Neuronal stem cell (in vitro differentiated cells): ENCODE data around the gene ADCY3.

Source experiments
- DNase-seq: peaks from one replicate; pipeline ENCODE4 v3.0.0-alpha.2; 2013; ENCODE audit warnings: low spot score
- H2AFZ ChIP-seq: one replicate; pipeline ENCODE4 v1.6.1; 2013; ENCODE audit warnings: mild to moderate bottlenecking, low read length, inconsistent platforms
- H2AK5ac ChIP-seq: 2 replicates; pipeline ENCODE4 v1.6.1; 2013; ENCODE audit warnings: low read depth, mild to moderate bottlenecking, inconsistent platforms, low read length, moderate library complexity, mixed read lengths
- H2BK120ac ChIP-seq: 2 replicates; pipeline ENCODE4 v1.6.1; 2013; ENCODE audit warnings: low read depth, mild to moderate bottlenecking, inconsistent platforms, low read length, moderate library complexity, mixed read lengths
- H2BK12ac ChIP-seq: one replicate; pipeline ENCODE4 v1.6.1; 2013; ENCODE audit warnings: low read length, inconsistent platforms
- H2BK15ac ChIP-seq: 2 replicates; pipeline ENCODE4 v1.6.1; 2013; ENCODE audit warnings: mild to moderate bottlenecking, low read length, inconsistent platforms, mixed read lengths
- H2BK5ac ChIP-seq: one replicate; pipeline ENCODE4 v1.6.1; 2013; ENCODE audit warnings: inconsistent platforms, mild to moderate bottlenecking, low read length, moderate library complexity
- H3K14ac ChIP-seq: one replicate; pipeline ENCODE4 v1.6.1; 2013; ENCODE audit warnings: low read length, inconsistent platforms
- H3K18ac ChIP-seq: 2 replicates; pipeline ENCODE4 v1.6.1; 2013; ENCODE audit warnings: low read length, inconsistent platforms
- H3K23ac ChIP-seq: 2 replicates; pipeline ENCODE4 v1.6.1; 2013; ENCODE audit warnings: low read depth, mild to moderate bottlenecking, mixed read lengths, low read length, inconsistent platforms; ENCODE audit not compliant: poor library complexity
- H3K27ac ChIP-seq: replicated peaks from 3 replicates; pipeline ENCODE4 v1.5.1; 2013; ENCODE audit warnings: low read length, inconsistent platforms
- H3K27me3 ChIP-seq, 3 experiments: 2 replicates each; pipeline ENCODE4 v1.6.1; 2013; ENCODE audit warnings: low read length in 3 of 3, mild to moderate bottlenecking in 2 of 3, inconsistent platforms in 1 of 3, low read depth in 1 of 3, mixed read lengths in 1 of 3, moderate library complexity in 1 of 3; ENCODE audit not compliant: control insufficient read depth in 3 of 3, insufficient read depth in 3 of 3
- H3K36me3 ChIP-seq, 2 donors: replicated peaks in 1 of 2; 2 replicates each; pipeline ENCODE4 v1.6.1; 2013; ENCODE audit warnings: low read length in 2 of 2; ENCODE audit not compliant: control insufficient read depth in 2 of 2, insufficient read depth in 2 of 2
- H3K4ac ChIP-seq: 2 replicates; pipeline ENCODE4 v1.6.1; 2013; ENCODE audit warnings: inconsistent platforms, mild to moderate bottlenecking, low read length, moderate library complexity
- H3K4me1 ChIP-seq, 2 donors: 1 replicate in 1 of 2; 2 replicates in 1 of 2; pipeline ENCODE4 v1.6.1; 2013; ENCODE audit warnings: low read length in 2 of 2, low read depth in 1 of 2; ENCODE audit not compliant: control insufficient read depth in 2 of 2, insufficient read depth in 1 of 2
- H3K4me2 ChIP-seq: one replicate; pipeline ENCODE4 v1.6.1; 2013; ENCODE audit warnings: mild to moderate bottlenecking, low read length, inconsistent platforms; ENCODE audit not compliant: insufficient read depth, poor library complexity, severe bottlenecking
- H3K4me3 ChIP-seq, 2 donors: 2 replicates each; pipeline ENCODE4 v1.5.1; 2013; ENCODE audit warnings: low read length in 2 of 2, mild to moderate bottlenecking in 2 of 2, inconsistent platforms in 1 of 2, moderate library complexity in 1 of 2
- H3K79me1 ChIP-seq: one replicate; pipeline ENCODE4 v1.6.1; 2013; ENCODE audit warnings: low read depth, mild to moderate bottlenecking, inconsistent platforms, low read length, moderate library complexity
- H3K9ac ChIP-seq: one replicate; pipeline ENCODE4 v1.6.1; 2013; ENCODE audit warnings: mild to moderate bottlenecking, low read depth, low read length, inconsistent platforms; ENCODE audit not compliant: poor library complexity
- H3K9me3 ChIP-seq, 2 donors: replicated peaks in 1 of 2; 2 replicates each; pipeline versions ENCODE3 to v1.6.1; 2013; ENCODE audit warnings: low read length in 2 of 2, mild to moderate bottlenecking in 2 of 2, inconsistent platforms in 1 of 2, low read depth in 1 of 2, mixed read lengths in 1 of 2, moderate library complexity in 1 of 2; ENCODE audit not compliant: control insufficient read depth in 2 of 2, insufficient read depth in 1 of 2
- H4K8ac ChIP-seq: one replicate; pipeline ENCODE4 v1.6.1; 2013; ENCODE audit warnings: low read depth, mild to moderate bottlenecking, inconsistent platforms, low read length, moderate library complexity
- H4K91ac ChIP-seq: one replicate; pipeline ENCODE4 v1.6.1; 2013; ENCODE audit warnings: low read length, low read depth, mild to moderate bottlenecking, inconsistent platforms; ENCODE audit not compliant: poor library complexity
- WGBS, 2 donors: extraction: QIAGEN DNeasy Blood & Tissue Kit; methylation state at CpG; one replicate each; pipeline ENCODE4 v1.1.7; 2013; ENCODE audit warnings: missing lambda C conversion rate in 2 of 2, mixed read lengths in 1 of 2; ENCODE audit not compliant: insufficient read length in 2 of 2, insufficient replicate concordance in 1 of 2; ENCODE audit errors: extremely low coverage in 2 of 2; 5-methylcytosine and 5-hydroxymethylcytosine counted together

Gene ADCY3

GRCh38 chr2:24910245-24910644 is 9.8 kb downstream of the ADCY3 start:
- Histone ChIP-seq H3K9ac (no peak overlapping the region), H2AK5ac (no peak overlapping the region), H3K4me3 (no peak overlapping the region), H2AFZ (no peak overlapping the region), H2BK120ac (no peak overlapping the region), H3K27ac (no peak overlapping the region), H2BK12ac (no peak overlapping the region), H2BK15ac (no peak overlapping the region), H3K79me1 (peaks cover 11% of the 10 kb centered on the region), H2BK5ac (no peak overlapping the region), H3K23ac (no peak overlapping the region), H3K36me3 (peaks cover 12 to 73% of the 10 kb centered on the region in 2 donors), H3K14ac (no peak overlapping the region), H4K91ac (no peak overlapping the region), H3K27me3 (no peaks in the 10 kb centered on the region), H3K18ac (no peak overlapping the region), H4K8ac (no peak overlapping the region), H3K4me1 (peaks cover 0 to 3% of the 10 kb centered on the region in 2 donors), H3K4me2 (no peak overlapping the region), H3K4ac (no peak overlapping the region), H3K9me3 (peaks cover 0 to 6% of the 10 kb centered on the region in 2 donors)
- no CpG with 5 or more reads among the region's 3 CpGs for WGBS, 2 donors
- DNase-seq: no peak

GRCh38 chr2:24909555-24910177 is 10.4 kb downstream of the ADCY3 start:
- H3K9ac ChIP-seq: no peak overlapping the region
- DNase-seq: no peak
- no peak overlapping the region for H3K14ac ChIP-seq
- H2BK5ac ChIP-seq: no peak overlapping the region
- H3K27me3 ChIP-seq: no peaks in the 10 kb centered on the region
- H4K8ac ChIP-seq: no peak overlapping the region
- no peak overlapping the region for H2BK12ac ChIP-seq
- H2BK120ac ChIP-seq: no peak overlapping the region
- H2BK15ac ChIP-seq: no peak overlapping the region
- WGBS, 2 donors: no CpG with 5 or more reads among the region's 5 CpGs
- peaks cover 8% of the 10 kb centered on the region for H3K79me1 ChIP-seq
- H3K36me3 ChIP-seq: peaks cover 7 to 67% of the 10 kb centered on the region in 2 donors
- H3K18ac ChIP-seq: no peak overlapping the region
- no peak overlapping the region for H2AFZ ChIP-seq
- H3K4ac ChIP-seq: no peak overlapping the region
- no peak overlapping the region for H2AK5ac ChIP-seq
- no peak overlapping the region for H3K4me3 ChIP-seq
- peaks cover 0 to 3% of the 10 kb centered on the region in 2 donors for H3K4me1 ChIP-seq
- no peak overlapping the region for H3K4me2 ChIP-seq
- H3K9me3 ChIP-seq: peaks cover 0 to 6% of the 10 kb centered on the region in 2 donors
- H3K23ac ChIP-seq: no peak overlapping the region
- no peak overlapping the region for H4K91ac ChIP-seq
- H3K27ac ChIP-seq: no peak overlapping the region

GRCh38 chr2:24908461-24908901 is 11.6 kb downstream of the ADCY3 start:
- Histone ChIP-seq H2BK5ac (peak overlapping the region; percentile 83), H3K4ac (no peak overlapping the region), H3K4me1 (no peaks in the 10 kb centered on the region), H2AFZ (no peak overlapping the region), H3K27ac (no peak overlapping the region), H2BK120ac (no peak overlapping the region), H3K36me3 (peaks cover 5 to 61% of the 10 kb centered on the region in 2 donors), H3K9ac (no peak overlapping the region), H4K8ac (no peak overlapping the region), H3K14ac (no peak overlapping the region), H2BK12ac (no peak overlapping the region), H3K9me3 (peaks cover 0 to 6% of the 10 kb centered on the region in 2 donors), H3K23ac (peak overlapping the region; percentile 25), H3K4me2 (no peak overlapping the region), H3K4me3 (no peak overlapping the region), H3K18ac (no peak overlapping the region), H4K91ac (no peak overlapping the region), H2AK5ac (no peak overlapping the region), H3K27me3 (no peaks in the 10 kb centered on the region), H3K79me1 (peaks cover 4% of the 10 kb centered on the region), H2BK15ac (no peak overlapping the region)
- no CpG with 5 or more reads among the region's 8 CpGs for WGBS, 2 donors
- no peak for DNase-seq

DNA sequence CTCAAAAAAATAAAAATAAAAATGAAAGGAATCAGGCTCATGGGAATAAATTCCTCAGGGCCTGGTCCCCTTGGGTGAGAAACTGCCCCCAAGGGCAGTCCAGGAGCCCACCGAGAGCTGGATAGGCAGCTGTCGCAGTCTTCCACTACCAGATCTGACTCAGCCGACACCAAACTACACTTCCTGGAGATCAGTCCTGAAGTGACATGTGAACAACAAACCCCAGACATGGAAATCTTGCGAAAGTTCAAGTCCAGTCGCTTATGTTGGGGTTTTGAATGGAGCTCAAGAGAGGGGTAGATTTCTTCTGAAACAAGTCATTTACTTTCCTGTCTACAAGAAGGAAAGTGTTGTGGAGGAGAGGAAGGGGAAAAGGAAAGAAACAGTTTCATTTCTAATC is 12.9 kb downstream of the ADCY3 start:
- no peak overlapping the region for H3K27ac ChIP-seq
- H2BK12ac ChIP-seq: no peak overlapping the region
- no CpG with 5 or more reads among the region's 5 CpGs for WGBS, 2 donors
- H3K9ac ChIP-seq: no peak overlapping the region
- H3K27me3 ChIP-seq: no peaks in the 10 kb centered on the region
- H2BK15ac ChIP-seq: no peak overlapping the region
- H2AK5ac ChIP-seq: no peak overlapping the region
- H3K4me2 ChIP-seq: no peak overlapping the region
- H3K9me3 ChIP-seq: peaks cover 0 to 6% of the 10 kb centered on the region in 2 donors
- H2BK5ac ChIP-seq: no peak overlapping the region
- H2BK120ac ChIP-seq: no peak overlapping the region
- no peak overlapping the region for H3K23ac ChIP-seq
- DNase-seq: no peak
- no peak overlapping the region for H3K4me3 ChIP-seq
- H4K8ac ChIP-seq: no peak overlapping the region
- H4K91ac ChIP-seq: no peak overlapping the region
- H3K18ac ChIP-seq: no peak overlapping the region
- H3K14ac ChIP-seq: no peak overlapping the region
- H3K4ac ChIP-seq: no peak overlapping the region
- peaks cover 6 to 57% of the 10 kb centered on the region in 2 donors for H3K36me3 ChIP-seq
- peaks cover 4% of the 10 kb centered on the region for H3K79me1 ChIP-seq
- no peaks in the 10 kb centered on the region for H3K4me1 ChIP-seq
- H2AFZ ChIP-seq: no peak overlapping the region
